OCI-LY3 (cell line): ENCODE data around the gene FMN1.

Experiments used
- CTCF ChIP-seq: fragments of 200-600, 300-600 bp; sonication (generic); IDR thresholded peaks from 2 replicates; pipeline ENCODE4 v1.5.1; 2014; ENCODE audit warnings: antibody characterized with exemption, low read length, low read depth
- EZH2phosphoT487 ChIP-seq: fragments of 200-600 bp; shearing (Covaris generic); IDR thresholded peaks from 2 replicates; pipeline ENCODE4 v1.6.1; 2018; ENCODE audit warnings: antibody characterized with exemption, mixed run types, low read depth

- TF ChIP-seq CTCF (no peak), EZH2phosphoT487 (no peak)
Observed at GRCh38 chr15:33115191-33115861, 79.2 kb downstream of the FMN1 start.
